SU-DHL-6 (cell line): Measurements from ENCODE around the gene DTNBP1.

ENCODE experiments used
- H2AFZ ChIP-seq: fragments of 200-600 bp; sonication (generic); 2 replicates; pipeline ENCODE4 v1.6.1; 2014; ENCODE audit warnings: low read depth, mild to moderate bottlenecking, moderate library complexity, mixed read lengths, antibody characterized with exemption, low read length; ENCODE audit not compliant: severe bottlenecking
- H3F3A ChIP-seq: fragments of 200-600 bp; shearing (Covaris generic); 2 replicates; pipeline ENCODE4 v1.6.0; 2016; ENCODE audit warnings: antibody characterized with exemption, mild to moderate bottlenecking; ENCODE audit not compliant: insufficient read depth
- H3K27ac ChIP-seq: fragments of 200-600 bp; sonication (generic); 2 replicates; pipeline ENCODE4 v1.5.1; 2016; ENCODE audit warnings: low read depth, mild to moderate bottlenecking, low read length, moderate library complexity, mixed read lengths
- H3K27me3 ChIP-seq: fragments of 200-600 bp; sonication (generic), shearing (Covaris generic); 2 replicates; pipeline ENCODE4 v1.6.0; 2014; ENCODE audit warnings: mild to moderate bottlenecking, low read length
- H3K36me3 ChIP-seq: fragments of 200-600 bp; sonication (generic); 2 replicates; pipeline ENCODE4 v1.6.1; 2014; ENCODE audit warnings: mild to moderate bottlenecking, low read length, mixed read lengths
- H3K4me2 ChIP-seq: fragments of 300-600, 200-600 bp; shearing (Covaris generic), sonication (generic); 2 replicates; pipeline ENCODE4 v1.6.0; 2014; ENCODE audit warnings: low read length, low read depth, mild to moderate bottlenecking; ENCODE audit not compliant: poor library complexity, severe bottlenecking
- H3K4me3 ChIP-seq: fragments of 200-600 bp; sonication (generic); 2 replicates; pipeline ENCODE4 v1.5.1; 2014; ENCODE audit warnings: antibody characterized with exemption, low read length, mild to moderate bottlenecking, mixed read lengths; ENCODE audit not compliant: insufficient read depth, poor library complexity, severe bottlenecking
- H3K79me2 ChIP-seq: fragments of 200-600 bp; sonication (generic); 2 replicates; pipeline ENCODE4 v1.6.1; 2014; ENCODE audit warnings: mild to moderate bottlenecking, low read length, moderate library complexity; ENCODE audit not compliant: insufficient read depth
- H3K9ac ChIP-seq: fragments of 200-600 bp; sonication (generic); 2 replicates; pipeline ENCODE4 v1.7.0; 2014; ENCODE audit warnings: mild to moderate bottlenecking, low read length
- H3K9me2 ChIP-seq: fragments of 200-600 bp; sonication (generic); replicated peaks from 2 replicates; pipeline ENCODE4 v1.6.1; 2014; ENCODE audit warnings: low read length; ENCODE audit not compliant: insufficient read depth
- H3K9me3 ChIP-seq: fragments of 200-600 bp; sonication (generic); 2 replicates; pipeline ENCODE4 v1.6.1; 2014; ENCODE audit warnings: low read length, mixed read lengths; ENCODE audit not compliant: insufficient read depth
- H4K20me1 ChIP-seq: fragments of 200-600 bp; sonication (generic); 2 replicates; pipeline ENCODE4 v1.6.1; 2014; ENCODE audit warnings: low read depth, mild to moderate bottlenecking, antibody characterized with exemption, low read length, moderate library complexity, mixed read lengths
- CTCF ChIP-seq: fragments of 200-600 bp; sonication (generic); IDR thresholded peaks from one replicate; pipeline ENCODE4 v1.5.1; 2017; ENCODE audit warnings: antibody characterized with exemption, mild to moderate bottlenecking, low read length, moderate library complexity; ENCODE audit not compliant: insufficient read depth, poor library complexity, severe bottlenecking
- EZH2phosphoT487 ChIP-seq: fragments of 200-600 bp; sonication (generic), shearing (Covaris generic); conservative IDR thresholded peaks from 2 replicates; pipeline ENCODE4 v1.6.1; 2018; ENCODE audit warnings: mild to moderate bottlenecking, antibody characterized with exemption, low read length, moderate library complexity, mixed read lengths

Gene DTNBP1

GRCh38 chr6:15508931-15509330, 153.9 kb downstream of the DTNBP1 start:
- Histone ChIP-seq H3K4me2 (no peak overlapping the region), H2AFZ (no peak overlapping the region)

GRCh38 chr6:15508441-15508871, 154.4 kb downstream of the DTNBP1 start:
- Histone ChIP-seq H3F3A (no peaks in the 10 kb centered on the region), H3K27me3 (no peaks in the 10 kb centered on the region), H3K79me2 (no peaks in the 10 kb centered on the region), H2AFZ (no peak overlapping the region), H3K27ac (no peak overlapping the region), H3K4me3 (no peak overlapping the region), H3K9me2 (no peaks in the 10 kb centered on the region), H3K36me3 (no peaks in the 10 kb centered on the region), H3K9me3 (no peaks in the 10 kb centered on the region), H3K4me2 (no peak overlapping the region), H4K20me1 (no peaks in the 10 kb centered on the region), H3K9ac (no peak overlapping the region)
- TF ChIP-seq CTCF, result no peak
- TF ChIP-seq EZH2phosphoT487, result no peak

More at GRCh38 chr6:15508931-15509330, 153.9 kb downstream of the DTNBP1 start:
- no peaks in the 10 kb centered on the region for H3K9me2 ChIP-seq
- no peaks in the 10 kb centered on the region for H3K36me3 ChIP-seq
- H3K79me2 ChIP-seq, result no peaks in the 10 kb centered on the region
- H3F3A ChIP-seq, result no peaks in the 10 kb centered on the region
- H3K9ac ChIP-seq, result no peak overlapping the region
- no peak overlapping the region for H3K4me3 ChIP-seq
- no peak overlapping the region for H3K27ac ChIP-seq
- H4K20me1 ChIP-seq, result no peaks in the 10 kb centered on the region
- H3K9me3 ChIP-seq, result no peaks in the 10 kb centered on the region
- TF ChIP-seq CTCF, result no peak
- no peak for TF ChIP-seq EZH2phosphoT487
- no peaks in the 10 kb centered on the region for H3K27me3 ChIP-seq

- Histone ChIP-seq H3K36me3 (no peaks in the 10 kb centered on the region), H3K4me2 (no peak overlapping the region), H3K27me3 (no peaks in the 10 kb centered on the region), H3K9me2 (no peaks in the 10 kb centered on the region), H3F3A (no peaks in the 10 kb centered on the region), H3K9ac (no peak overlapping the region), H4K20me1 (no peaks in the 10 kb centered on the region), H3K27ac (no peak overlapping the region), H3K4me3 (no peak overlapping the region), H3K79me2 (no peaks in the 10 kb centered on the region), H3K9me3 (no peaks in the 10 kb centered on the region), H2AFZ (no peak overlapping the region)
- TF ChIP-seq CTCF, result no peak
- no peak for TF ChIP-seq EZH2phosphoT487
Measured at GRCh38 chr6:15507746-15508145, 155.1 kb downstream of the DTNBP1 start.
